Esophagus squamous epithelium (tissue), 5 donors: Measurements from ENCODE around the gene NUBP1. TPM values are rescaled to one million over a fixed set of nuclear protein-coding genes. Genes with fewer than 3 reads are reported as not detected.
A peak's percentile ranks its signal among the peaks of the same experiment; 100 is the strongest.

Experiments used
- DNase-seq: peaks from one replicate; lab custom pipeline; 2025; lab: John Stamatoyannopoulos, UW
- H3K27ac ChIP-seq, 4 donors: fragments of 200-600 bp; sonication (generic); one replicate each; pipeline ENCODE4 v1.5.1; 2016 to 2019; ENCODE audit warnings: mild to moderate bottlenecking in 1 of 4
- H3K27me3 ChIP-seq, 4 donors: fragments of 200-600 bp; sonication (generic); 1 replicate in 3 of 4; 2 replicates in 1 of 4; pipeline versions ENCODE4 v1.5.1 to v1.6.0; 2017 to 2021; ENCODE audit warnings: antibody characterized with exemption in 1 of 4
- H3K36me3 ChIP-seq, 3 donors: fragments of 200-600 bp; sonication (generic); one replicate each; pipeline ENCODE4 v1.5.1; 2016 to 2019
- H3K4me1 ChIP-seq, 3 donors: fragments of 200-600 bp; sonication (generic); one replicate each; pipeline ENCODE4 v1.5.1; 2017 to 2019
- H3K4me3 ChIP-seq, 4 donors: fragments of 200-600 bp; sonication (generic); 1 replicate in 3 of 4; 2 replicates in 1 of 4; pipeline ENCODE4 v1.5.1; 2016 to 2019; ENCODE audit warnings: mild to moderate bottlenecking in 2 of 4, moderate library complexity in 1 of 4
- H3K9me3 ChIP-seq, 3 donors: fragments of 200-600 bp; sonication (generic); one replicate each; pipeline ENCODE4 v1.5.1; 2016 to 2019
- CTCF ChIP-seq, 6 experiments: fragments of 450-650 bp in 4 of 6; fragments of 200-600 bp in 2 of 6; sonication (generic) in 2 of 6; IDR thresholded peaks; one replicate each; pipeline ENCODE4 v1.5.1; 2016 to 2019; ENCODE audit warnings: antibody characterized with exemption in 6 of 6, mild to moderate bottlenecking in 4 of 6, moderate library complexity in 4 of 6
- POLR2A ChIP-seq, 4 donors: fragments of 450-650 bp; IDR thresholded peaks; one replicate each; pipeline ENCODE4 v1.6.1; 2017; ENCODE audit warnings: antibody characterized with exemption in 4 of 4, mild to moderate bottlenecking in 4 of 4, moderate library complexity in 3 of 4
- WGBS, 2 donors: methylation state at CpG; one replicate each; pipeline ENCODE4 v1.1.5; 2018; 5-methylcytosine and 5-hydroxymethylcytosine counted together
- intact Hi-C: fragments of 100-400 bp; cut with DNase I; formaldehyde crosslinking; loops from one replicate; pipeline ENCODE4 v1.15.0; 2022
- total RNA-seq, 4 donors: library from RNA; depleted of rRNA; stranded (reverse); fragments of >200 nt; gene quantifications; one replicate each; pipeline ENCODE4 v1.1.0, GENCODE V29; 2016
- donor health status: DM: yes; HTN: yes; CAD: no.

The NUBP1 gene
- 10 to 100 TPM; 18.9 to 25.6 (median 21.1) TPM for total RNA-seq

GRCh38 chr16:10743610-10744369 is at the start of gene NUBP1:
NUBP1 (plus strand) TSS chr16:10743842; CDS start chr16:10743864, 22 bp downstream.
- H3K4me1 ChIP-seq: peaks cover 0 to 38% (median 26%) of the 10 kb centered on the region in 3 donors
- DNase-seq: peak; percentile 95
- TF ChIP-seq POLR2A (IDR thresholded peaks at IDR 0.05) (peak in 3 of 4 donors; percentile 30 to 78 (median 68)), CTCF (IDR thresholded peaks at IDR 0.05) (peak in 3 of 6 experiments; percentile 21 to 27 (median 23))
- H3K27me3 ChIP-seq: no peaks in the 10 kb centered on the region
- no peaks in the 10 kb centered on the region for H3K9me3 ChIP-seq
- peaks cover 0 to 28% (median 7%) of the 10 kb centered on the region in 3 donors for H3K36me3 ChIP-seq
- WGBS, 2 donors: 1% methylated on average over 21 to 50 of the region's 57 CpGs
- peak within 1 kb of the TSS; percentile 52 to 73 (median 64) for H3K4me3 ChIP-seq
- H3K27ac ChIP-seq: peak within 1 kb of the TSS; percentile 95 to 99 (median 96)
- intact Hi-C loops: no loop called here

DNA sequence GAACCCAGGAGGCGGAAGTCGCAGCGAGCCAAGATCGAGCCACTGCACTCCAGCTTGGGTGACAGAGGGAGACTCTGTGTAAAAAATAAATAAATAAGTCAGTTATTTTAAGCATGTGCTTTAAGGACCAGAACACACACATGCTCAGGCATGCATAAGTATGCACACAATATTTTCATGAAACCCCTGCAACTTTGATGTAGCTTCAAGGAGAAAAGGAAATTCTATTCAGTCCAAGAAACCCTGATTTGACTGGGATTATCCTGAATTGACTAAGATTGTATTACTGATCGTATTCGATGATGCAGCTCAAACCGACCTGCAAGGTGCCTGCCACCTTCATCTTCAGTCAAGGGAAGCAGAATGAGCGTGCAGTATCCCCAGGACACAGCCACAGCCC is 49.8 kb upstream of the NUBP1 start:
- no peaks in the 10 kb centered on the region for H3K36me3 ChIP-seq
- WGBS, 2 donors: 77 to 87% methylated on average over 8 of the region's 8 CpGs
- H3K27me3 ChIP-seq: no peaks in the 10 kb centered on the region
- no peak overlapping the region for H3K4me3 ChIP-seq
- TF ChIP-seq CTCF (IDR thresholded peaks at IDR 0.05) (no peak), POLR2A (IDR thresholded peaks at IDR 0.05) (no peak)
- peaks cover 0 to 4% (median 0%) of the 10 kb centered on the region in 3 donors for H3K4me1 ChIP-seq
- no peak overlapping the region for H3K27ac ChIP-seq
- H3K9me3 ChIP-seq: no peaks in the 10 kb centered on the region
- intact Hi-C loops: no loop called here
- no peak for DNase-seq

GRCh38 chr16:10694306-10694705 is 49.3 kb upstream of the NUBP1 start:
- intact Hi-C loops: no loop called here
- Histone ChIP-seq H3K36me3 (no peaks in the 10 kb centered on the region), H3K27me3 (no peaks in the 10 kb centered on the region), H3K4me3 (no peak overlapping the region), H3K9me3 (no peaks in the 10 kb centered on the region), H3K27ac (no peak overlapping the region), H3K4me1 (peaks cover 0 to under 1% (median 0%) of the 10 kb centered on the region in 3 donors)
- no peak for TF ChIP-seq POLR2A (IDR thresholded peaks at IDR 0.05)
- TF ChIP-seq CTCF (IDR thresholded peaks at IDR 0.05): no peak
- no peak for DNase-seq
- 91 to 96% methylated on average over 10 to 18 of the region's 21 CpGs for WGBS, 2 donors

DNA sequence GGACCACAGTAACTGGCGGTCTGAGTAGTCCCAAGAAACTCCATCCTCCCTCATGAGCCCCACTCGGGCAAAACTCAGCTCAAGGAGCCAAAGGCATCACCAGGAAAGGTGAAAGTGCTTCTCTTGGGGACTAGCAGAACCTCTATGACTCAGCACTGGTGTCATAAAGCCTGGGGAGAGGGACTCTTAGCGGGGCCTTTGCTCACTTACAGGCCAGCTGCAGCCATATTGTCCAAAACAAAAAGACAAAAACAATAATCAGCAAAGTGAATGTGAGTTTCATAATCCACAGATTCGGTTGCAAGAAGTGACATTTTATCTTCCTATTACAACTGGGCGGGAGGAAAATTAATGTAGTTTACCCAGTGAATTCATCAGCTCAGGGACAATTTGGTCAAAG is 48.8 kb upstream of the NUBP1 start, which contains the start of gene TEKT5:
TEKT5 (minus strand) TSS at position 101 of the 400 bp plus-strand sequence; CDS start at position 44, 57 bp downstream.
- Histone ChIP-seq H3K4me1 (no peaks in the 10 kb centered on the region), H3K27me3 (no peaks in the 10 kb centered on the region), H3K27ac (no peak within 1 kb of the TSS), H3K9me3 (no peaks in the 10 kb centered on the region), H3K4me3 (no peak within 1 kb of the TSS), H3K36me3 (no peaks in the 10 kb centered on the region)
- no peak for TF ChIP-seq CTCF (IDR thresholded peaks at IDR 0.05)
- no peak for TF ChIP-seq POLR2A (IDR thresholded peaks at IDR 0.05)
- intact Hi-C loops: no loop called here
- WGBS, 2 donors: 64 to 82% methylated on average over 5 of the region's 5 CpGs
- no peak for DNase-seq

- H3K27me3 ChIP-seq: no peaks in the 10 kb centered on the region
- no peaks in the 10 kb centered on the region for H3K36me3 ChIP-seq
- no peak for TF ChIP-seq CTCF (IDR thresholded peaks at IDR 0.05)
- TF ChIP-seq POLR2A (IDR thresholded peaks at IDR 0.05): no peak
- no peak overlapping the region for H3K27ac ChIP-seq
- DNase-seq: no peak
- no peak overlapping the region for H3K4me3 ChIP-seq
- H3K9me3 ChIP-seq: no peaks in the 10 kb centered on the region
- 55 to 60% methylated on average over 1 of the region's 1 CpG for WGBS, 2 donors
- intact Hi-C loops: no loop called here
- H3K4me1 ChIP-seq: no peaks in the 10 kb centered on the region
Measured at GRCh38 chr16:10699756-10700155, 43.9 kb upstream of the NUBP1 start.
